GM12873 (cell line): ENCODE data around the gene SLC20A1.

ENCODE experiments used
- TF ChIP-seq, protein P1 (sequence below): IDR thresholded peaks from 2 replicates; pipeline ENCODE4 v1.5.1; 2012; ENCODE audit warnings: low read depth, mild to moderate bottlenecking, moderate library complexity, low read length, control low read depth; ENCODE audit not compliant: insufficient read depth; ENCODE audit errors: missing control alignments

The SLC20A1 gene

DNA sequence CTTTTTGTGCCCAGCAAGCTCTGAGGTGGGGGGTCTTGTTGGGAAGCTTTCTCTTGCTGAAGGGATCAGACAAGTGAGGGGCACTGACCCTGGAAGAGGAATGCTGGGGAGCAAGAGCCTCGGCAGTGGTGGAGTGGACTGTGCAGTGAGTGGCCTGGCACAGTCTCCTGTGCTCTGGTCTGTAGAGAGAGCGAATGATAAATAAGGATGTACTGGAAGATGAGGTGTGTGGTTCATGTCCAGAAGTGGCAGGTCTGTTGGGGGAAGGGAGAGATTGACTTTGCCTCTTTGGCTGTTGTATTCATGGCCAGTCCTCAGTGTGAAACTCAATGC, 5.3 kb upstream of the SLC20A1 start:
- TF ChIP-seq, protein P1, sequence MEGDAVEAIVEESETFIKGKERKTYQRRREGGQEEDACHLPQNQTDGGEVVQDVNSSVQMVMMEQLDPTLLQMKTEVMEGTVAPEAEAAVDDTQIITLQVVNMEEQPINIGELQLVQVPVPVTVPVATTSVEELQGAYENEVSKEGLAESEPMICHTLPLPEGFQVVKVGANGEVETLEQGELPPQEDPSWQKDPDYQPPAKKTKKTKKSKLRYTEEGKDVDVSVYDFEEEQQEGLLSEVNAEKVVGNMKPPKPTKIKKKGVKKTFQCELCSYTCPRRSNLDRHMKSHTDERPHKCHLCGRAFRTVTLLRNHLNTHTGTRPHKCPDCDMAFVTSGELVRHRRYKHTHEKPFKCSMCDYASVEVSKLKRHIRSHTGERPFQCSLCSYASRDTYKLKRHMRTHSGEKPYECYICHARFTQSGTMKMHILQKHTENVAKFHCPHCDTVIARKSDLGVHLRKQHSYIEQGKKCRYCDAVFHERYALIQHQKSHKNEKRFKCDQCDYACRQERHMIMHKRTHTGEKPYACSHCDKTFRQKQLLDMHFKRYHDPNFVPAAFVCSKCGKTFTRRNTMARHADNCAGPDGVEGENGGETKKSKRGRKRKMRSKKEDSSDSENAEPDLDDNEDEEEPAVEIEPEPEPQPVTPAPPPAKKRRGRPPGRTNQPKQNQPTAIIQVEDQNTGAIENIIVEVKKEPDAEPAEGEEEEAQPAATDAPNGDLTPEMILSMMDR: no peak

DNA sequence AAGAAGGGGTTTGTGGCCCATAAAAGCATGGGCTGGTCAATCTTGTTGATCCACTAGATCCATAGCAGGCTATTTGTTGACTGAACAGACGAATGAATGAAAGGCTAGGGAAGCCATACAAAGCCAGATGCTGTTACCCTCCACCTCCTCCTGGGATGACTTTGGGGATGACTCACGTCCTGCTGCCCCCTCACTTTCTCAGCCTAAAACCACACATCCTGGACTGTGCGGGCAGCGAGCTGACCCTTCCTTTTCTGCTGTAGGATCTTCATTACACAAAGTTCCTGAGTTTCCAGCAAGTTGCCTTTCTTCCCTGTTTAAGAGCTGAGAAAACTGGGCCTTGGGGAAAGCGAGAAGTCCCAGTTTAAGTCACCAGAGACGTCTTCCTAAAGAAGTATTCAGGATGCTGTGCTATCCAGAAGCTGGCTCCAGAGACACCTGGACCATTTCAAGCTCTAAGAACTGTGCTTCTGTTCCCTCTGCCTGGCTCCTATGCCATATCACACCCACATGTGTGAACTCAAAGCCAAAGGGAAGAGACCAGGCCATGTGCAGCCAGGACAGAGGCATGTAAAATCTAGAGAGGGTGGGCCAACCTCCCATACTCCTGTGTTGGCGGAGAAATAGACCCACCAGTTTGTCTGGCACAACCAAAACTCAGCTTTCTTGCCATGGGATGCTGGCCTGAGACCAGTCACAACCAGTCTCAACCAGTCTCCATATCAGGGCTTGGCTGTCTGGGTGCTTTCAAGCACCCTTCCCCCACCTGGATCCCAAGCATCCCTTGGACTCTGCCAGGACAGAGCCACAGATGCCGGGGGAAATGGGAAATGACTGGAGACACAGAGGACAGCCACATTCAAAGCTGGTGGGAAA, 4.7 kb upstream of the SLC20A1 start:
- TF ChIP-seq, protein P1: no peak

DNA sequence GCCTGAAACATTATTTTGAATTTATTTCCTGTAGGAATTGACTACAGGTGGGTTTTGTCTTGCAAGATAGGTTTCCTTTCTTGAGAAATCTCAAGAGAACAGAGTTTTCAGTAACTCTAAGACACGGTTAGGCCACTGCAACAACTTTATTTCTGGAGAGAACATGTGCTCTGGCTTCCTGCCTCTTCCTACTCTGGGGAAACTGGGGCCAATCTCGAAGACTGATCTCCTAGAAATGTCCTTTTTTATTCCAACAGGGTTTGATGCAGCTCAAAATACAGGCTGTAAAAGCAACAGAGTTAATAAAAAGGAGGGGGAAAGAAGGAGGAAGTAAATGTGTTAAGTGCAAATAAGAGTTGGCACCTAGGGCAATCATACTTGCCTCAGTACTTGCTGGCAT, 4.0 kb upstream of the SLC20A1 start:
- TF ChIP-seq, protein P1: no peak

DNA sequence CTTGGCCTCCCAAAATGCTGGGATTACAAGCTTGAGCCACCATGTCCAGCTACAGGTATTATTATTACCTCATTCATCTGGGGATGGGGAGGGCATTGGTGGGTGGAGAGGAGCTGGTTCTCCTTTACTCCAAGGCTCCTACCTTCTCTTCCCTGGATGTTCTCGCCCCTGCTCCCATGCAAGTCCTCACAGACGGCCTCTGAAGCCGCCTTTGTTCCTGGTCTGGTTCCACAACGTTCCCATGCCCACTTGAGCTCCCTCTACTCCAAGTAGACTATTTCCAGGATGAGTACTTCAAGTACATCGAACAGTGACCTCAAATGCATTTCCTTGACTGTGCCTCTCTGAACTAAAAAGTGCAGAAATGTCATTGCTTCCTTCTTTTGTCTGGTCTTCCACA, 3.2 kb upstream of the SLC20A1 start:
- TF ChIP-seq, protein P1: no peak

DNA sequence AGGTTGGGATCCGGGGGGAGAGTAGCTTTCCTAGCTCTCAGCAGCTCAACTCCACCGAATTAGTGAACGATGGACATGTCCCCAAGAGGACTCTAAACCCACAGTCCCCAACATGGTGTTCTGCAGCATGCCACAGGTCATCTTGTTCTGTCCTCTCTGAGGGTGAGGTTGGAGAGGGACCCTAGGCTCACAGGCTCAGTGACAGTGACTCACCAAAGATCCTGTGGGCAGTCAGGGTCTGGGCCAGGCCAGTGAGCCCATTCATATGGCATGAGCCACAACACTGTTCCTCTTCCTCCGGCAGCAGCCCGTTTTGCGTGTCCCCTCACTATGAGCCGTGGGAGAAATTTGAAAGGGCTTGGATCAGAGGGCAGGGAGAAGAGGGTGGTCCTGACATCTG, 2.8 kb upstream of the SLC20A1 start:
- TF ChIP-seq, protein P1: no peak

DNA sequence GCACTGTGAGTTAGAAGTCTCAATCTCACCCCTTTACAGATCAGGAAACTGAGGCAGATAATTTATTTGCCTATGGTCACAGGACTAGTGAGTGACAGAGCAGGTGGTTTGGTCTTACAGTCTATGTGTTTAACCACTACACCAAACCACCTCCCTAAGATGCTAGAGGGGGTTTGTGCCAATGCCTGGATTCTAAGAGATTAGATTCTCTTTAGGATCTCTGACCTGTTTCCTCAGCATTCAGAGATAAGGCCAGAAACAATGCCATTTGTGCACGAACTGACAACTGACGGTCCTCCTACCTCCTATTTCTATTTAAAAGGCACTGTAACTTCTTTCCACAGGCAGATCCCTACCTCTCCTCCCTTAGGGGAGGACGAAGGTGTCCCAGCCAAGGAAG, 2.3 kb upstream of the SLC20A1 start:
- TF ChIP-seq, protein P1: no peak

DNA sequence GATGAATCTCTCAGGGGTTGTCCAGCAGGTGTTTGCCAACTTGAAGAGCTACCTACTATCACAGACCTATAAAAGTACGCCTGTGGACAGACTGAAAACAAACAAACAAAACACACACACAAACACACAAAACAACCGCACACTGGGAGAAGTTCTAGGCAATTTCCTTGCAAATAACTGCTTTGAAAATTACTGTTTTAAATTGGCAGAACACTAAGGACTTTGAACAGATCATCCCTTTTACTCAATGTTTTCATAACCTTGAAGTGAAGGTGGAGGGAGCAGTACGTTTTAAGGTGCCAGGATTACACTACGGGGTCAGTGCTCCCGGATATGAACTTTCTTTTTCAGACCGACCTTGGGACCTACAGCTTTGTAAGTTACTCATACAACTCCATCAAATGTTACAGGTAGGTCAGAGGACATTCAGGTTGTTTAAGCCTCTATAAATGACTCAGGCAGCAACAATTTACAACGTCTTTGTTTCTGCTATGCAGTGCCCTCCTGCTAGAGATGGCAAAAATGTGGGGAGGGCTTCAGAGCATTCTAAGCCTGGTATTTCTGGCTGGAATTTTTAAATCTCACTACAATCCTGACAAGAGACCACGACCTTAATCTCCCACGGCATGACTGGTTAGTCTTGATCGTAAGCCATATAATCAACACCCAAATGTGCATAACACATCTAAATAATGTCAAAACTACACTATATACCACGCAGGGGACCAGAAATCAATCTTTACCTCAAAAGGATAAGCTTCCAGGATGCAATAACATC, 1.4 kb upstream of the SLC20A1 start:
- TF ChIP-seq, protein P1: no peak
